Fibroblast of mammary gland (primary cell): ENCODE data around the gene RPL31.

Experiments
- DNase-seq: peaks from one replicate; pipeline ENCODE4 v3.0.0-alpha.2; 2010; ENCODE audit warnings: low read depth
- H3K4me3 ChIP-seq: 2 replicates; pipeline ENCODE4 v1.5.1; 2011; ENCODE audit warnings: low read depth, mild to moderate bottlenecking, low read length, moderate library complexity; ENCODE audit not compliant: control insufficient read depth
- TF ChIP-seq, protein P1 (sequence below): conservative IDR thresholded peaks from 2 replicates; pipeline ENCODE4 v1.5.1; 2011; ENCODE audit warnings: low read depth, low read length, inconsistent platforms; ENCODE audit not compliant: control insufficient read depth, insufficient read depth

The RPL31 gene

GRCh38 chr2:100984892-100985307, 17.2 kb upstream of the RPL31 start:
- H3K4me3 ChIP-seq: no peak overlapping the region
- DNase-seq: peak; percentile 70
- TF ChIP-seq, protein P1, sequence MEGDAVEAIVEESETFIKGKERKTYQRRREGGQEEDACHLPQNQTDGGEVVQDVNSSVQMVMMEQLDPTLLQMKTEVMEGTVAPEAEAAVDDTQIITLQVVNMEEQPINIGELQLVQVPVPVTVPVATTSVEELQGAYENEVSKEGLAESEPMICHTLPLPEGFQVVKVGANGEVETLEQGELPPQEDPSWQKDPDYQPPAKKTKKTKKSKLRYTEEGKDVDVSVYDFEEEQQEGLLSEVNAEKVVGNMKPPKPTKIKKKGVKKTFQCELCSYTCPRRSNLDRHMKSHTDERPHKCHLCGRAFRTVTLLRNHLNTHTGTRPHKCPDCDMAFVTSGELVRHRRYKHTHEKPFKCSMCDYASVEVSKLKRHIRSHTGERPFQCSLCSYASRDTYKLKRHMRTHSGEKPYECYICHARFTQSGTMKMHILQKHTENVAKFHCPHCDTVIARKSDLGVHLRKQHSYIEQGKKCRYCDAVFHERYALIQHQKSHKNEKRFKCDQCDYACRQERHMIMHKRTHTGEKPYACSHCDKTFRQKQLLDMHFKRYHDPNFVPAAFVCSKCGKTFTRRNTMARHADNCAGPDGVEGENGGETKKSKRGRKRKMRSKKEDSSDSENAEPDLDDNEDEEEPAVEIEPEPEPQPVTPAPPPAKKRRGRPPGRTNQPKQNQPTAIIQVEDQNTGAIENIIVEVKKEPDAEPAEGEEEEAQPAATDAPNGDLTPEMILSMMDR: peak; percentile 95

DNA sequence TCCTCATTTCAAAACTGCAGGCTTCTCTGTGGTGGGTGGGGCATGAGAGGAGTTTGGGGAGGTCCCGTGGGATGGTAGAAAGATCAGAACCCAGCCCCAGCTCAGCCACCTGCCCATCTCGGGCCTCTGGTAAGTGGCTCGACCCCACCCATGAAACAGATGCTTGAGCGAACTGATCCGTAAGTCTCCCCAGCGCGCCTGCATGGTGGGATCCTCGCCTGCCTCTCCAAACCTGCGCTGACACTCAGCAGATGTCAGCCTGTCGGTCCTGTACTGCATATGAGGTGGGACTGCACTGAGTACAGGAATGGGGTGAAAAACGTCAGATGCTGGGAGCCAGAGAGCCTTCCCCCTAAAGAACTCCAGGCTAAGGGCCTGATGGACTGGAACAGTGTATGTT, 15.9 kb upstream of the RPL31 start:
- TF ChIP-seq, protein P1: no peak
- DNase-seq: no peak
- no peak overlapping the region for H3K4me3 ChIP-seq

DNA sequence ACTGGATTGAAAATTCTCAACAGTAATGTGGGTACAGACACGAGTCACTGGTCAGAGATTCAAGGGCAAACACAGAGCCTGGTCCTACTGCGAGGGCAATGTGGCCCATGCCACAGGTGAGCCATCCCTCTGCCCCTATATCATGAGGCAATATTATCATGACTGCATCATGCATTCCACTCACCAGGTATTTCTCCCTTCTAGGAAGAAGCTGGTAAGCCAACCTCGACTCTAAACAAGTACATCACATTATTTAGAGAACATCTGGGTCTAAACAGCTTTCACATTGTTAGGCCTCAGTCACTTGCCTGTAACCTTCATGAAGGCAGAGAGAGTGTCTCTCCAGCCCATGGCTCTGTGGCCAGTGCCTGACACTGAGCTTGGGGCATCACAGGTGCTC, 14.6 kb upstream of the RPL31 start:
- H3K4me3 ChIP-seq: no peak overlapping the region
- no peak for DNase-seq
- TF ChIP-seq, protein P1: no peak

DNA sequence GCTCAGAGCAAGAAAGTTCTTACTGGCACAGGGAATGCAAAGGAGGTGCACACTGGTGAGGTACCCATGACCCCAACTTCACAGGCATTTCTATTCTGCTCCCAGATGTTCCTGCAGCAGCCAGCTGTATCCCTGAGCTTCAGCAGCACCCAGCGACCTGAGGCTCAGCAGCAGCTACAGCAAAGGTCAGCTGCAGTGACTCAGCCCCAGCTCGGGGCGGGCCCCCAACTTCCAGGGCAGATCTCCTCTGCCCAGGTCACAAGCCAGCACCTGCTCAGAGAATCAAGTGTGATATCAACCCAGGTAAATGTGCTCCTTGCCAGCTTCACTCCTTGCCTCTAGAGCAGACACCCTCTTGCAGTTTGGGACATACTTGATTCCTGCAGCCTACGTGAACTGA, 14.1 kb upstream of the RPL31 start:
- TF ChIP-seq, protein P1: no peak
- DNase-seq: no peak
- no peak overlapping the region for H3K4me3 ChIP-seq

- DNase-seq: peak; percentile 77
- TF ChIP-seq, protein P1: no peak
- H3K4me3 ChIP-seq: no peak overlapping the region
These were observed 13.3 kb upstream of the RPL31 start for GRCh38 chr2:100988630-100989417.

- H3K4me3 ChIP-seq: no peak overlapping the region
- TF ChIP-seq, protein P1: no peak
- DNase-seq: no peak
These were observed 12.4 kb upstream of the RPL31 start for GRCh38 chr2:100989666-100990065.
